HepG2 (cell line): ENCODE measurements around the gene KCND3. TPM values are rescaled to one million over a fixed set of nuclear protein-coding genes. Genes with fewer than 3 reads are reported as not detected.

ENCODE experiments used
- ATF7-NPFF ChIP-seq: sonication (generic); formaldehyde crosslinking; IDR thresholded peaks from 2 replicates; pipeline ENCODE4 v1.8.1; 2023; ENCODE audit warnings: mild to moderate bottlenecking, low read depth, missing genetic modification reagents, moderate library complexity
- CEBPG ChIP-seq: IDR thresholded peaks from 2 replicates; pipeline ENCODE4 v1.6.1; 2016
- GTF2F1 ChIP-seq: fragments of 150-350 bp; IDR thresholded peaks from 2 replicates; pipeline ENCODE4 v1.6.1; 2014; ENCODE audit warnings: low read length
- GZF1 ChIP-seq: sonication (generic); formaldehyde crosslinking; IDR thresholded peaks from 2 replicates; pipeline ENCODE4 v1.5.1; 2020; ENCODE audit warnings: mild to moderate bottlenecking, missing genetic modification reagents
- MTA1 ChIP-seq: sonication (generic); formaldehyde crosslinking; IDR thresholded peaks from 2 replicates; pipeline ENCODE4 v1.4.0; 2020; ENCODE audit warnings: missing genetic modification reagents, mild to moderate bottlenecking, borderline replicate concordance
- NFE2L1 ChIP-seq: sonication (generic); formaldehyde crosslinking; IDR thresholded peaks from 2 replicates; pipeline ENCODE4 v1.4.0; 2020; ENCODE audit warnings: missing genetic modification reagents, mild to moderate bottlenecking, borderline replicate concordance
- SNAPC5 ChIP-seq: sonication (generic); formaldehyde crosslinking; IDR thresholded peaks from 2 replicates; pipeline ENCODE4 v1.8.1; 2023; ENCODE audit warnings: mild to moderate bottlenecking, missing genetic modification reagents, borderline replicate concordance
- SP4 ChIP-seq: sonication (generic); formaldehyde crosslinking; IDR thresholded peaks from 2 replicates; pipeline ENCODE4 v1.8.1; 2023; ENCODE audit warnings: mild to moderate bottlenecking, missing genetic modification reagents
- ZBTB40 ChIP-seq, 2 experiments: fragments of 450-650 bp in 1 of 2; sonication (generic) in 1 of 2; formaldehyde crosslinking in 1 of 2; IDR thresholded peaks; 2 replicates each; pipeline versions ENCODE4 v1.6.1 to v1.8.0; 2016 to 2022; ENCODE audit warnings: antibody characterized with exemption in 1 of 2, mild to moderate bottlenecking in 1 of 2, missing genetic modification reagents in 1 of 2
- ZHX2 ChIP-seq, 2 experiments: sonication (generic) in 1 of 2; formaldehyde crosslinking in 1 of 2; IDR thresholded peaks; 2 replicates each; pipeline versions ENCODE4 v1.6.1 to v1.9.0; 2014 to 2022; ENCODE audit warnings: antibody characterized with exemption in 1 of 2, borderline replicate concordance in 1 of 2, inconsistent platforms in 1 of 2, low read depth in 1 of 2, missing genetic modification reagents in 1 of 2
- ZNF546 ChIP-seq: sonication (generic); formaldehyde crosslinking; conservative IDR thresholded peaks from 2 replicates; pipeline ENCODE4 v1.8.1; 2023; ENCODE audit warnings: mild to moderate bottlenecking, missing genetic modification reagents
- polyA plus RNA-seq, 8 experiments: library from polyadenylated mRNA; depleted of rRNA in 3 of 8; stranded (reverse) in 7 of 8; unstranded in 1 of 8; fragments of >200 nt; fragmentation: Illumina TruSeq in 4 of 8; extraction: Trizol in 4 of 8; gene quantifications; 2 replicates each; pipeline versions ENCODE4 v1.2.1 to v1.2.3, GENCODE V29; 2011 to 2016; ENCODE audit warnings: low read depth in 4 of 8, missing spikeins in 1 of 8, mixed read lengths in 1 of 8; ENCODE audit not compliant: insufficient read depth in 1 of 8
- total RNA-seq, 5 experiments: library from RNA; depleted of rRNA; stranded (reverse); fragments of >200 nt; fragmentation: Illumina TruSeq; extraction: Trizol; gene quantifications; 2 replicates each; pipeline ENCODE4 v1.2.3, GENCODE V29; 2016; ENCODE audit warnings: low read depth in 1 of 5

Gene KCND3
- total and polyA plus RNA-seq, 2 of the 13 experiments (the other 11 are each of a cell fraction or from before 2014, with no cell fraction given): 0.04 TPM; not detected in 1

GRCh38 chr1:111755331-111756123 is 233.9 kb downstream of the KCND3 start, which contains the start of gene DDX20 (continued):
- peak; percentile 79; the same call in 1 of the 2 replicates for TF ChIP-seq ZHX2 (IDR thresholded peaks at IDR 0.05; ENCODE audit: low read depth)
- TF ChIP-seq ZHX2 (CRISPR knock-in tag; IDR thresholded peaks at IDR 0.05; ENCODE audit: borderline replicate concordance): no peak
- 0 out of 2 replicates have a peak, but pooled peaks have one; percentile 23 for TF ChIP-seq NFE2L1 (CRISPR knock-in tag)
- TF ChIP-seq SNAPC5 (CRISPR knock-in tag): no peak
- TF ChIP-seq ATF7-NPFF (CRISPR knock-in tag): peak; percentile 31
- peak; percentile 100 for TF ChIP-seq ZBTB40 (IDR thresholded peaks at IDR 0.05)
- TF ChIP-seq ZBTB40 (CRISPR knock-in tag; IDR thresholded peaks at IDR 0.05): peak; percentile 100
- peak; percentile 90 for TF ChIP-seq SP4 (CRISPR knock-in tag)
- TF ChIP-seq MTA1 (CRISPR knock-in tag): peak; percentile 64; the same call in 1 of the 2 replicates
- peak; percentile 25; the same call in 1 of the 2 replicates for TF ChIP-seq CEBPG (CRISPR knock-in tag)
- TF ChIP-seq GTF2F1: peak; percentile 81
- peak; percentile 63; the same call in 1 of the 2 replicates for TF ChIP-seq ZNF546 (CRISPR knock-in tag)
- TF ChIP-seq GZF1 (CRISPR knock-in tag): no peak
